GM18907 (cell line): ENCODE results near the gene CDH4.

Experiments used
- ATAC-seq: cut with Tn5 transposase; IDR thresholded peaks from one replicate; pipeline ENCODE4 v1.9.1; 2021; ENCODE audit warnings: mild to moderate bottlenecking, moderate library complexity; ENCODE audit not compliant: unreplicated experiment

Gene CDH4

DNA sequence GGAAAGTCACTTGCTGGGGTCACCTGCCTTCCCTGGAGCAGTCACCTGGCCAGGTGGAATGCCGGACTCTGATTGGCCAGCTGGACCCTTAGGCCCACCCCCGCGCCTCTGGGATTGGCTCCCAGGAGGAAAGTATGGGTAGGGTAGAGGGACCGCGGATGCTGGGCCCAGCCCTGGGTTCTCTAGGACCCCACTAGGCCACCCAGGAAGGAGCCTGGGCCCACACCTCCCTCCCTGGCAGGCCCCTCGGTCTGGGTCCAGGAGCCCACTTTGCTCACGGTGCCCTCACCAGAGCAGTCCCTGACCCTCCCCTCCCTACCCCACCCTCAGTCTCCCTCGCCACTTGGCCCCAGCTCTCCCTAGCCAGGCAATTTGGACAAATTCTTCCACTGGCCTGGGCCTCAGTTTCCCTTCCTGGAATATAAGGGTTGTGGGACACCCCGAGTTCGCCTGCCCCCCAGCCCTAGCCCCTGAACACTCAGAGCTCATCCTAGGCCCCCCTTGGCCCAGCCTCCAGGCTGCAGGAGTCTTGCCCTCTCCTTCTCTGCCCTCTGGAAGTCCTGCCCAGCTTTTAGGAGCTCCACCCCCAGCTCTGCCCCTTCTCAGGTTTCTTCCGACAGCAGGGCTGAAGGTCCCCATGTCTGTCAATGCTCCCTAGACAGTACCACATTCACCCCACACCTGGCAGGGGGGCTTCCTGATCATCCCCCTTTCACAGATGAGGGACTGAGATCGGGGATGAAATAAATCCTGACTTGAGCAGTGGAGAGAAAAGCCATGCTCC lies 514.0 kb downstream of the CDH4 start:
- ATAC-seq = no peak

- ATAC-seq = no peak
Observed at GRCh38 chr20:61766921-61767610, 515.0 kb downstream of the CDH4 start.

DNA sequence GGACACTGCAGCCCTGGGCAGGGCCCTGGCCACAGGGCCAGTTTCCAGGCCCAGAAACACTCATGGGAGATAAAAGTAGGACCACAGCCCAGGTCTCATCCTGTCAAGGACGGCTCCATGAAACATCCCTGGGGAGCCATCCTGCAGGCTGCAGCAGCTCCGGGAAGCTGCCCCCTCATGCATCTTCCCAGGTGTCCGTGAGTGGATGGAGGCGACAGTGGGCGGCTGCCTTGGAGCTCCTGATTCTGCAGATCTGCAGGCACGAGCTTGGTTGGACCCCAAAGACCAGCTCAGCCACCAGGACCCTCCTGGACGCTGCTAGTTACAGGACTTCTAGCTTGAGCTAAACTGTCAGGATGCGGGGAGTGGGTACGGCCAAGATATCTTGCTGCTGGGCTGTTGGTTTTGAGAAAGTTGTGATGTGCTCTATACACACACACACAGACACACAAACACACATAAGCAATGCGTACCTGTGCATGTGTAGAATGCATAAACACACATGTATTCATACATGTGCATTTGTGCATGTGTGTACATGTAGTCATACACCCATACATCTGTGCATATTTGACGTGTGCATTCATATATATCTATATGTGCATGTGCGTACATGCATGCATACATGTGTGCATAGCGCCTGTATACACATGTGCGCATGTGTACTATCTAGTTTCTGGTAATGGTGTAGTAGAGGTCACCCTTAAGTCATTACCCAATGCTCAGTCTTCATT lies 515.9 kb downstream of the CDH4 start:
- ATAC-seq = no peak

DNA sequence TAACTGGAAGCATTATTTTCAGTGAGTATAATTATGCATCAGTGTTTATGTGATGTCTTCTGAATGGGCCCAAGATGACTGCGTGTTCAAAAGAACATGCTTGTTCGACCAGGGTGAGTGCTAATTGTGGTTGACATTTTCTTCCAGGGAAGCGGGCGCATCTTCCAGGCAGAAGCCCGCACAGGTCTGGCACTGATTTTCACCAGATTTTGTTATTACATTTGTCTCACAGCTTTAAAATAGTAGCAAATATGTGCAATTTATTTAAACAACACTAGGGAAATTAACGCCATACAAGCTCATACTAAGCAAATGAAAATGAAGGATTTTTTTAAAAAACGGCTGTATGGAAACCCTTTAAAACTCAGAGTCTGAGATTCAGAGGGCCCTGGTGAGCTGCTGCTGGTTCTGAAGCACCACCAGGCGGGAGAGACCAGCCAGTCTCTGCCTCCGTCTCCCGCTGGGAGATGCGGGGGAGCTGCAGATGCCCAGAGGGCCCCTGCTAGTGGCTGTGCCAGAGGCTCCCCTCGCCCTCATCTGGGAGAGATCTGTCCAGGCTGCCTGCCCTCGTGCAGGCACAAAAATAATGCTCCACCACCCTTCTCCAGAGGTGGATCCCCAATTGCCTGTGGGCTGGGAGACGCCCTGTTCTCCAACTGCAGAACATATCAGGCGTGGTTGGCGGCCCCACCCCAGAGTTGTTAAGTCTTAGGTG lies 516.7 kb downstream of the CDH4 start:
- ATAC-seq = no peak

GRCh38 chr20:61769286-61769832 lies 517.3 kb downstream of the CDH4 start:
- no peak for ATAC-seq

DNA sequence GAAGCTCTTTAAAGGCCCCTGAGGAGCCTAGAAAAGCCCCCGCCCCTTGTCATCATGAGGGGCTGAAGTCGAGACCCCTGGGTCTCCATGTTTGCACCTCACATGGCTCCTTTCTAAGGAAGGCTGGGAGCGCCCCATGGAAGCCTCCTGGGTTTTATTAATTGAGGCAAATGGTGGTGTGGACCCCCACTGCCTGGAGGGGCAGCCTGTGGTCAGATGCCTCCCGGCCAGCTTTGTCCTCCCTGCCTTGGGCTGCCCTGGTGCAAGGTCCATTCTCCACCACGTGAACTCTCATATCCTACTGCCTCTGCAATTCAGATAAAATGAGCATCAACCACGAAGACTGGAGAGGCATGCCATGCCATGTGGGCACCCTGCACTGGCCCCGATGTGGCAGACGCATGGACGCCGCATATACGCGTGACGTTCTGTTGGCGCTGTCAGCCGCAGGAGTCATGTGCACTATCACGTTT lies 518.1 kb downstream of the CDH4 start:
- no peak for ATAC-seq

- no peak for ATAC-seq
Observed at GRCh38 chr20:61771805-61772350, 519.8 kb downstream of the CDH4 start.

DNA sequence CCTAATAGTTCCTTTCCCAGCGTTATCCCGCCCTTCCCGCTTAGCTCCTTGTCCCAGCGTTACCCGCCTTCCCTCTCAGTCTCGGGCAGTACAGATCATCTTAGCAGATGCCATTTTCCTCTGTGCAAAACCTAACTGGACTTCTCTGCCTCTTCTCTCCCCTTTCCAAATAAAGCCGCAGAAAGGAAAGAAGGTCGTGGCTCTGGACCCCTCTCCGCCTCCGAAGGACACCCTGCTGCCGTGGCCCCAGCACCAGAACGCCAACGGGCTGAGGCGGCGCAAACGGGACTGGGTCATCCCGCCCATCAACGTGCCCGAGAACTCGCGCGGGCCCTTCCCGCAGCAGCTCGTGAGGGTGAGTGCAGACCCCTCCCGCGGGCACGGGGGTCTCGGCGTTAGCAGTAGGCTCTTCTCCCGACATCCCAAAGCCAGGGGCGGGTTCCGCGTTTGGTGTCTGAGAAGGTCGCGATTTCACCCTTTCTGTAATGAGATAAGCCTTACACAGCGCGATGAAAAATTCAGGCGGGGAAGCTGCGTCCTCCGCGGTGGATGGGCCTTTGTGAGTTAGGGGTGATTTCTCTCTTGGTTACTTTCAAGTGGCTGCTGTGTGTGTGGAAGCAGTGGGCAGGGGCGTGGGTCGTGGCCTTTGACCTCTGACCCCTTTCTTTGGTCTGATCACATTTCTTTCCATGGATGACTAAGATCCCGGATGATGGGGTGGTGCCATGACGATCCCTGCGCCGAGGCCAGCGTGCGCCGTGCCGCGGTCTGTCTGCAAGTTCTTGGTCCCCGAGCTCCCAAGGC lies 521.0 kb downstream of the CDH4 start:
- ATAC-seq = no peak

DNA sequence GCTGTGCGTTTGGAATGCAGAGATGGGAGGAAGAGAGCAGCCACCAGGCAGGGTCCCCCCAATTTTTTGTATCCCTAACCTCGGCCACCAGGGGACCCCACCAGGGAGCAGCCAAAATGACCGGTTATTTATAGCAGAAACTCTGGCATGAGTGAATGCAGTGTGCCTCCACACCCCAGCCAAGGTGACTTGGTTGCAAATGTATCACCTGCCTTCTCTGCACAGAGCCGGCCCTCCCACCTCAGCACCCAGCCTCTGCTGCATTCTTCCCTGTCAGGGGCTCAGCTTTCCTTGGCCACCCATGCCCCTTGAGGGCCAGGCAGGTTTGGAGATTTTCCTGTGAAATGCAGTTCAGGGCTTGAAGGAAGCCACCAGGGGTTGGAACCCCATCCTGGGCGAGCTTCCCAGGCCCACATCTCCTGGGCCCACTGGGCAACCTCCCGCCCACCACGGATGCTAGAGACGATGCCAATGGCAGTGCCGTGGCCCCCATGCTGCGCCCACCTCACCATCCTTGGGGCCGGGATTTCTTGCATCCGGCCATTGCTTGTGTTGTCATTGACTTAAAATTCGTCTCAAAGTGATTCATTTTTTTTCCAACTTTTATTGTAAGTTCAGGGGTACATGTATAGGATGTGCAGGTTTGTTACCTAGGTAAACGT lies 522.0 kb downstream of the CDH4 start:
- no peak for ATAC-seq

GRCh38 chr20:61775423-61775822 lies 523.4 kb downstream of the CDH4 start:
- ATAC-seq = no peak

DNA sequence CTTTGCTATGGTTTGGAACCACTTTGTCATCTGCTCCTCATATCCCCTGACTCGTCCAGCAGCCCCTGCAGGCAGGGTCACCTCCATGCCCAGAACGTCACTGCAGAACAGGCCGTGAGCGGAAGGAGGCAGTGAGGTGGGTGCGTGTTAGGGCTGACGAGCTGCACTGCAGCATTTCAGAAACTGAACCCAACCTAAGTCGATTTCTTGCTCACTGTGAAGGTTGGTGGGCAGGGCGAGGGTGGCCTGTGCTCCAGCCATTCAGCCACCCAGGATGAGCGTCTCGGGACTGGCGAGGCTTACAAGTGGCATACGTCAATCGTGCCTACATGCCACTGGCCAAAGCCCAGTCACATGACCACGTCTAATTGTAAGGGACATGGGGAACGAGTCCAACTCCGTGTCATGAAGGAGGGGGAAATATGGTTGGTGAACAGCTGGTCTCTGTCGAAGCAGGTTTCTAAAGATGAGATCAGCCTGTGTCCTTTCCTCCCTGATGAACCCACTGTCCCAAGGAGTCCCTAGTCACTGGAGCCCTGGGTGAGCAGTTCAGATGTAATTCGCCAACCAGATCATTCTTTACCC lies 524.5 kb downstream of the CDH4 start:
- no peak for ATAC-seq

- ATAC-seq = no peak
Observed at GRCh38 chr20:61777773-61778494, 525.9 kb downstream of the CDH4 start.

- ATAC-seq = no peak
Observed at GRCh38 chr20:61778495-61778863, 526.4 kb downstream of the CDH4 start.

DNA sequence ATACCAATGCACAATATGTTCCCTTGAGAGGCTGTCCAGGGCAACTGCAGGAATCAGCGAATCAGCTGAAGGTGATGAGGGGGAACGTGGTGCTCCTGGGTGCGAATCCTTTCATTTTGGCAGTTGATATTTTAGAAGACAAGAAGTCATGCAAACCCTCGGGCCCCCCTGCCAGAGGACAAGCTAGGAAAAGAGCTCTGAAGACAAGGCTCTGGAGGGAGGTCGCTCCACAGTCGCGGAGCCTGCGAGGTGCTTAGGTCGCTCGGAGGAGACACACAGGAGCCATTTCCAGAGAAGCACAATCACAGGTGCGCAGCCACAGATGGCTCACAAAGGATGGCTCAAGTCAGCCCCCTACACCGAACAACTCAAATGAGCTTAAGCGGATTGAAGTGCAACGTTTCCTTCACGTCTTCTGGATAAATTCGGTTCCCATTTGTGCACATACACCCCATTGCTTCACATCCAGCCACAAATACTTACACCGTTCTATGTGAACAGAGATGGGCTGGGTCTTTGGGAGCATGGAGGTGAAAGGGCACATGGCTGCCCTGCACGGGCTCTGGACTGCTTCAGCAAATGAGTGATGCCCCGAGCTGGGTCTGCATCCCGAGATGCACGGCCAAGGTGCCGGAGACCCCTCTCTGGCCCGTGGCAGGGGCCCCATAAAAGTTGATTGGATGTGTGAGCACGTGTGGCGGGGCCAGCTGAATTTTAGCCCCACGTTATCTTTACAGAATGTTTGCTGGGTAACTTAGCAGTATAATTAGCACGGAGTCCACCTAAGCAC lies 527.3 kb downstream of the CDH4 start:
- ATAC-seq = no peak

GRCh38 chr20:61780066-61780465 lies 528.0 kb downstream of the CDH4 start:
- ATAC-seq = no peak

DNA sequence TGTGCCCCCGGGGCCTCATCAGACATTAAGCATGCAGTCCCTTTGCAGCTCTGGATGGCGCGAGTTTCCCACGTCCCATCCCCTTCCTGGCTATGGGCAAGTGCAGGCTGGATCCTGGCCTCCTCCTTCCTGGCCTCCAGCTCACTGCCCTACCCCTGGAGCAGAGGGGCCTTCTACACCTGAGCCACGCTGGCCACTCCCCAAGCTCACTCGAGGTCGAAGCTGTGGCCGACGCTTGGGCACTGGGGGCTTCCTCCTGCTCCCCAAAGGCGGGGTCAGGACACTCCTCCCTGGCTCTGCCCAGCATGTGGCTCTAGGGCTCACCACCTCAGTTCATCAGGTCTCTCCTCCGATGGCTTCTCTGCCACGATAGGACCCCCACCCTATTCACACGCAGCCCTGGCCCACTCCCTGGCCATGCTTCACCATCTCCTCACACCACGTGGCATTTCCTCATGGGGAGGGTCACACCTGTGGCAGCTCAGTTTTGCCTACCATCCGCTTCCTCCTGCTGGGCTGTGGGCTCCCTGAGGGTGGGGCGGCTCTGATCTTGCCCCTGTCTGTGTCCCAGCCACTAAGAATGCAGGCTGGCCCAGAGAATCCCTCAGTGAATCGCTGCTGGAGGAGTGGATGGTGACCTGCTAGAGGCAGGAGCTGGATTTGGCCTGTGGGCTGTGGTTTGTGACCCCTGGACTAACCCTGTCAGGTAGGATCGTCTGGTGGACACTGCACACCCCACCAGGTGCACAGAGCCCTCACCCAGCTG lies 532.9 kb downstream of the CDH4 start:
- ATAC-seq = no peak

- ATAC-seq = no peak
Observed at GRCh38 chr20:61785567-61785816, 533.4 kb downstream of the CDH4 start.
